ENCODE results near the gene NRG3. TPM values are rescaled to one million over a fixed set of nuclear protein-coding genes. Genes with fewer than 3 reads are reported as not detected.

NRG3 gene
- total RNA-seq, 1 donor from 2014 or later: not detected

GRCh38 chr10:82092111-82092510, 217.1 kb downstream of the NRG3 start:
- no peak for TF ChIP-seq CTCF (IDR thresholded peaks at IDR 0.05; ENCODE audit: insufficient read depth, low read length, severe bottlenecking)
- DNase-seq (ENCODE audit: low read depth) (no peak), FAIRE-seq (no peak)
- H3K27me3 ChIP-seq (ENCODE audit: control insufficient read depth, insufficient read depth, low read length): no peaks in the 10 kb centered on the region
- H3K36me3 ChIP-seq (ENCODE audit: control insufficient read depth, insufficient read depth, low read length): no peaks in the 10 kb centered on the region
- no peak overlapping the region for H3K4me3 ChIP-seq (ENCODE audit: low read depth, low read length)

- no peak for FAIRE-seq
- TF ChIP-seq CTCF (IDR thresholded peaks at IDR 0.05; ENCODE audit: insufficient read depth, low read length, severe bottlenecking): no peak
Observed at GRCh38 chr10:82124713-82125112, 249.7 kb downstream of the NRG3 start.

GRCh38 chr10:82128527-82128926, 253.5 kb downstream of the NRG3 start:
- TF ChIP-seq CTCF (IDR thresholded peaks at IDR 0.05; ENCODE audit: insufficient read depth, low read length, severe bottlenecking): no peak
- DNase-seq (ENCODE audit: low read depth) (no peak), FAIRE-seq (no peak)
- Histone ChIP-seq H3K4me3 (ENCODE audit: low read depth, low read length) (no peak overlapping the region), H3K36me3 (ENCODE audit: control insufficient read depth, insufficient read depth, low read length) (no peaks in the 10 kb centered on the region), H3K27me3 (ENCODE audit: control insufficient read depth, insufficient read depth, low read length) (no peaks in the 10 kb centered on the region)

More at GRCh38 chr10:82124713-82125112, 249.7 kb downstream of the NRG3 start:
- no peaks in the 10 kb centered on the region for H3K36me3 ChIP-seq (ENCODE audit: control insufficient read depth, insufficient read depth, low read length)
- no peak for DNase-seq (ENCODE audit: low read depth)
- no peaks in the 10 kb centered on the region for H3K27me3 ChIP-seq (ENCODE audit: control insufficient read depth, insufficient read depth, low read length)
- no peak overlapping the region for H3K4me3 ChIP-seq (ENCODE audit: low read depth, low read length)

DNA sequence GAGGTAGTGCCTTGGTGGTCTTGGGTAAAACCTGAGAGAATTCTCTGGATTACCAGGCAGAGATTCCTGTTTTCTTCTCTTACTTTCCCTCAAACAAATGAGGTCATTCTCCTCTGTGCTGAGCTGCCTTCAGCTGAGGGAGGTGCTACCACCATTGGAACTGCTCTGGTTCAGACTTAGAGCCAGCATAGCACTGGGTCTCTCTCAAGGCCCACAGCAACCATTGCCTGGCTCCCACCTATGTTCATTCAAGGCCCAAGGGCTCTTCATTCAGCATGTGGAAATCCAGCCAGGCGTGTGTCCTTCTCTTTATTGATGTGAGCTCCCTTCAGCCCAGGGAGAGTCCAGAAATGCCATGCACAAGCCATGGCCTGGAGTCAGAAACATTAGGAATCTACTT, 261.1 kb downstream of the NRG3 start:
- no peak for TF ChIP-seq CTCF (IDR thresholded peaks at IDR 0.05; ENCODE audit: insufficient read depth, low read length, severe bottlenecking)
- no peaks in the 10 kb centered on the region for H3K27me3 ChIP-seq (ENCODE audit: control insufficient read depth, insufficient read depth, low read length)
- H3K36me3 ChIP-seq (ENCODE audit: control insufficient read depth, insufficient read depth, low read length): no peaks in the 10 kb centered on the region
- H3K4me3 ChIP-seq (ENCODE audit: low read depth, low read length): no peak overlapping the region
- FAIRE-seq: no peak
- DNase-seq (ENCODE audit: low read depth): no peak

DNA sequence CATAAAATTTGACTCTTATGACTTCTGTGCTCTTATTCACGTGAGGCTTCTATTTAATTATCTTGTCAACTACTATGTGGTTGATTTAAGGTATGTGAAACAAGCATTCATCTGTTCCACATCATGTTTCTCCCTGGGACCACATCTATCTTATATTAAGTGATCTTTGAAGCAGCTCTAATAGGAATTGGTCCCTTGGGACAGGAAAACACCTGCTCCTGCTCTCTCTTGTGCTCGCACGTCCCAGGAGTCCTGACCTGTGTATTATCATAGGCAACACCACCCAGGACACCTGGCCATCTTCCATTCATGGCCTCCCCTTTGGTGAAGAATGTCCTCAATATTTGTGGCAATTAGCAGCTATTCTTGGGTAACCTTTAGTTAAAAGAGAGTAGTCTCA, 269.2 kb downstream of the NRG3 start:
- no peak for DNase-seq (ENCODE audit: low read depth)
- Histone ChIP-seq H3K36me3 (ENCODE audit: control insufficient read depth, insufficient read depth, low read length) (no peaks in the 10 kb centered on the region), H3K4me3 (ENCODE audit: low read depth, low read length) (no peak overlapping the region), H3K27me3 (ENCODE audit: control insufficient read depth, insufficient read depth, low read length) (no peaks in the 10 kb centered on the region)
- TF ChIP-seq CTCF (IDR thresholded peaks at IDR 0.05; ENCODE audit: insufficient read depth, low read length, severe bottlenecking): no peak
- no peak for FAIRE-seq

- no peak for DNase-seq (ENCODE audit: low read depth)
- no peaks in the 10 kb centered on the region for H3K27me3 ChIP-seq (ENCODE audit: control insufficient read depth, insufficient read depth, low read length)
- TF ChIP-seq CTCF (IDR thresholded peaks at IDR 0.05; ENCODE audit: insufficient read depth, low read length, severe bottlenecking): no peak
- no peaks in the 10 kb centered on the region for H3K36me3 ChIP-seq (ENCODE audit: control insufficient read depth, insufficient read depth, low read length)
- H3K4me3 ChIP-seq (ENCODE audit: low read depth, low read length): no peak overlapping the region
- no peak for FAIRE-seq
Observed at GRCh38 chr10:82148764-82149163, 273.8 kb downstream of the NRG3 start.
